ENCODE data around the gene CARTPT.

DNA sequence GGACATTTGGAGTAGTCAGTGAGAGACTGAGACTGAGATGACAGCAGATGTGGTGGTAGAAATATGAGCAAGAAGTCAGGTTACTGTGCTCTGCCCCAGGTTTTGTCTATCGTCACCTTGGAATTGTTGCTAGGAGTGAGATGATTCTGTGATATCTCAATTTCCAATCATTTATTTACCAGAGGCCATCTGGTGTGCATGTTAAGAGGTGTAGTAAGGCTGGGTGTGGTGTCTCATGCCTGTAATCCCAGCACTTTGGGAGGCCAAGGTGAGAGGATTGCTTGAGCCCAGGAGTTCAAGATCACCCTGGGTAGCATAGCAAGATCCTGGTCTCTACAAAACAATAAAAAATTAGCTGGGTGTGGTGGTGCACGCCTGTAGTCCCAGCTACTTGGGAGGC is 38.6 kb upstream of the CARTPT start:
- no peak for TF ChIP-seq CTCF (IDR thresholded peaks at IDR 0.05; ENCODE audit: low read depth, low read length, poor library complexity, severe bottlenecking)
- no peak for TF ChIP-seq EZH2phosphoT487 (IDR thresholded peaks at IDR 0.05; ENCODE audit: borderline replicate concordance, low read length)

All from DOHH2 (cell line).